GM21619 (cell line): ENCODE results near the gene PLPP2.
"Not testable (repeated sequence)": the region's sequence is repeated elsewhere in the genome, so short reads cannot be mapped to it uniquely, and the experiment has no call there.

Source experiments
- ATAC-seq: cut with Tn5 transposase; IDR thresholded peaks from one replicate; pipeline ENCODE4 v1.9.1; 2021; ENCODE audit not compliant: unreplicated experiment

PLPP2 gene

DNA sequence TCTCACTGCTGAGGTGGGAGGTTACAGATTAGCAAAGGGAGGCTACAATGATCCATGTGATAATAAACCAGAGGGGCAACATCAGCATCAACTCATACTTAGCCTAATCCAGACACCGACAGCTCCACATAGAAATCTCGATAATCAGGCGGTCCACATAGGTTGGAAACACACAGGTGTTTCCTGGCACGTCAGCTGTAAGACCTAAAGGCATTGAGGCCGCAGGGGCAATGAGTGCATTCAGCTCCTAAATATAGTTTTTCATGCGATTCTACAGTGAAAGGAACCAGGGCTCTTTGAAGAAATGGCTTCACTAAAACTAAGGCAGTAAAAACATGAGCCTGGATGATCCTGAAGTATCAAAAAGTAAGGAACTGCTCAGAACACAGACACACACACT is 19.3 kb downstream of the PLPP2 start:
- ATAC-seq, result no peak

DNA sequence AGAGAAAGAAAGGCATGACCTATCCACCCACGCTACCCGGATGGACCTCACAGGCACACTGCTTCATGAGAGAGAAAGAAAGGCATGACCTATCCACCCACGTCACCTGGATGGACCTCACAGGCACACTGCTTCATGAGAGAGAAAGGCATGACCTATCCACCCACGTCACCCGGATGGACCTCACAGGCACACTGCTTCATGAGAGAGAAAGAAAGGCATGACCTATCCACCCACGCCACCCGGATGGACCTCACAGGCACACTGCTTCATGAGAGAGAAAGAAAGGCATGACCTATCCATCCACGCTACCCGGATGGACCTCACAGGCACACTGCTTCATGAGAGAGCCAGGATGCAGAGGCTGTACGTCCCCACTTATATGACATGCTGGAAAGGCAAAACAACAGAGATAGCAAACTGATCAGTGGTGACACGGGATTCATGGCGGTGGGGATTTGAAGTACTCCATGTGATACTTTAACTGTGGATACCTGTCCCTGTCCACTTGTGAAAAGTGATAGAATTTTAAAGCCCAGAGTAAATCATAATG is 20.4 kb downstream of the PLPP2 start:
- ATAC-seq, result not testable (repeated sequence)

GRCh38 chr19:269241-269640 is 22.0 kb downstream of the PLPP2 start:
- ATAC-seq, result no peak

DNA sequence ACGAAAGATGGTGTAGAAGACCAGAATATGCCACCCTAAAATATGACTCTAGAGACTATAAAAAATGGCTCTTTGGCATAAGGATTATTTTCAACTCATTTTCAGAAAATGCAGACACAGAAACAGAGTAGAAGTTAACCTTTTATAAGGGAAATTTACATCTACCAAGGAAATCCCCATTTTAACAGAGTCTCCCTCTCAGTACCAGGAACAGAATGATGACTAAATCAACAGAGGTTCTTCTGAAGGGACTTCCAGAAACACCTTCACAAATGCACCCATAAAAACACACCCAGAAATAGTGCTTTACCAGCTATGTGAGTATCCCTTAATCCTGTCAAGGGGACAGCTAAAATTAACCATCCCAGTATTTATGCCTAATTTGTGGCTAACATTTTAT is 29.1 kb downstream of the PLPP2 start:
- ATAC-seq, result no peak

DNA sequence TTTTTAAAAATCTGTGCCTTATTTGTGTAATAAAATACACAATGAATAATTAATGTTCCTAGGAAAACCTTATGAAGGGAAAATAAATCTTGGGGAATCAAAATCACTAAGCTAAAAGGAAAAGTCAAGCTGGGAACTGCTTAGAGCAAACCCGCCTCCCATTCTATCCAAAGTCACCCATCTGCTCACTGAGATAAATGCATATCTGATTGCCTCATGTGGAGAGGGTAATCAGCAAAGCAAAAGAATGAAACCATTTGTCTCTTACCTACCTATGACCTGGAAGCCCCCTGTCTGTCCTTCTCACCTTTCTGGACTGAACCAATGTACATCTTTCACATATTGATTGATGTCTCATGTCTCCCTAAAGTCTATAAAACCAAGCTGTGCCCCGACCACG is 34.4 kb downstream of the PLPP2 start:
- not testable (repeated sequence) for ATAC-seq

- not testable (repeated sequence) for ATAC-seq
These were observed 38.6 kb downstream of the PLPP2 start for GRCh38 chr19:252421-253186.

DNA sequence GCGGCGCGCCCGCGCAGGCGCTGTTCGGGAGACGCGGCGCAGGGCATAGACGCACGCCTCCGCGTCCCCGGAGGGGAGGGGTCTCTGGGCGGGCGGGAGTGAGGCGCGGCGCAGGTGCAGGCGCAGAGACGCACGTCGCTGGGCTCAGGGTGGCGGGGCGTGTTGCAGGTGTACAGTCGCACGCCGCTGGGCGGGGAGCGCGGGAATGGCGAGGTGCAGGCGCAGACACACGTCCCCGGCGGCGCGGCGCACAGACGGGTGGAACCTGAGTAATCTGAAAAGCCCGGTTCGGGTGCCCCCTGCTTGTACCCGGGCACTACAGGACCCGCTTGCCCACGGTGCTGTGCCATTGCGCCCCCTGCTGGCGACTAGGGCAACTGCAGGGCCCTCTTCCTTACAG is 44.7 kb downstream of the PLPP2 start:
- ATAC-seq, result no peak

DNA sequence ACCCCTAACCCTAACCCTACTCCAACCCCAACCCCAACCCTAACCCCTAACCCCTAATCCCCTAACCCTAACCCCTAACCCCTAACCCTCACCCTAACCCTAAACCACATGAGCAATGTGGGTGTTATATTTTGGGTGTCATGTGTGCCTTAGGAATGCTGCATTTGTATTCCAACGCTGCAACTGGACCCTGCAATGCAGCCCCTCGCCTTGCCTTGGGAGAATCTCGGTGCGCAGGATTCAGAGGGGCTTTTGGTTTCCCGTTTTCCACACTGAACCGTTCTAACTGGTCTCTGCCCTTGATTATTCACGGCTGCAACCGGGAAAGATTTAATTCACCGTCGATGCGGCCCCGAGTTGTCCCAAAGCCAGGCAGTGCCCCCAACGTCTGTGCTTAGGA is 45.3 kb downstream of the PLPP2 start:
- not testable (repeated sequence) for ATAC-seq

GRCh38 chr19:245457-245856 is 45.7 kb downstream of the PLPP2 start:
- ATAC-seq, result no peak
